ENCODE measurements around the gene LEMD3.

Gene LEMD3

DNA sequence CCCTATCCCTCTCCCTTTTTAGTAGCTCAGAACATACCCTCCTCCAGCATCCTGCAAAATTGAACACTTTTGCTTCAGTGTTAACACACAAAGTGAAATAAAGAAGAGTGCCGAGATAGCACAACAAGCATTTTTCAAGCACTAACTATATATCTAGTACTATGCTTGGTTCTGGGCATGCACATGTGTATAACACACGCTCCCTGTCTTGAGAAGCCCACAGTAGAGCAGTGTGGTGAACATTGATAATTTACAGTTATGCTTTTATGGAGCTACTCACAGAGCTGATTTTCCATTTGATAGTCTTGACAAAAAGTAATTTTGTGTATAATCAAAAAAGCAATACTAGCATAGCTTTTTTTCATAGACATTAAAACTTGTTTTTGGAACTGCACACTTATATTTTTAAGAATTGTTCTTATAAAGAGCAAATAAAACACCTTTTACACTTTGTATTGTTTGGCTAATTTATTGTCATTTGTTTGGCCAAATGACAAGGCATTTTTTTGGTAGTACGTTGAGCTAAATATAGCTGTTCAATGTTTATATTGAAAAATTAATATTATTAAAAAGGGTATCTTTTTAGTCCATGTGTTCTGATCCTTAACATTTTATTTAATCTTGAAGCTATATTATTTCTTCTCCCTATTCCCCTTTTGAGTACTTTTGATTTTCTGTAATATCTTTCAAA, 39.7 kb downstream of the LEMD3 start:
- DNase-seq (ENCODE audit: low read depth): no peak

DNA sequence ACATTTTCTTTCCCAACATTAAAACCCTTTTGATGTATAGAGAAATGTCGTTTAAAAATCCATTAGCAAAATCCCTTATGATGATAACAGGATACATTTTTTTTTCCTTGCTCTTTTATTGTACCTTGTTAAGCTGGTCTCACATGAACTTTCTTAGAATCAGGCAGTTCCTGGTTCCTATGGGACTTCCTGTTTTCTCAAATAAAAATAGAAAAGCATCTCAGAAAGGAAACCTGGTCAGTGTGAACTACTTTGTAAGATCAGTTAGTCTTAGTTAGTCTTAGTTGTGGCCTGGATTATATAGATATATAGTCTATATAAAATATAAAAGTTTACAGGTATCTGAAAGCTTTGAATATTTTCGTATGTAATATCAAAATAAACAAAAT, 40.3 kb downstream of the LEMD3 start:
- no peak for DNase-seq (ENCODE audit: low read depth)

DNA sequence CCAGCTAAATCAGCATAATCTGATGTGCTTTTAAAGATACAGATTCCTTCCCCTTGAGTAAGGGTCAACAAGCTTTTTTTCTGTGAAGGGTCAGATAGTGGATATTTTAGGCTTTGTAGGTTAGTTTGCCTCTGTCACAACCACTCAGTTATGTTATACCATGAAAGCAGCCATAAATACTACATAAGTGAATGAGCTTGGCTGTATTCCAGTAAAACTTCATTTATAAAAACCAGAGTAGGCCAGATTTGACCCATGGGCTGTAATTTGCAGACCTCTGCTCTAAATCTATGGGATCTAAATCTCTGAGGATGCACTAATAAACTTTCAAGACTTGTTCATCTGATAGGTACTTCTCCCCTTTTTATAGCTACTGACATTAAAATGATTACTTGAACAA, 47.7 kb downstream of the LEMD3 start:
- no peak for DNase-seq (ENCODE audit: low read depth)

DNA sequence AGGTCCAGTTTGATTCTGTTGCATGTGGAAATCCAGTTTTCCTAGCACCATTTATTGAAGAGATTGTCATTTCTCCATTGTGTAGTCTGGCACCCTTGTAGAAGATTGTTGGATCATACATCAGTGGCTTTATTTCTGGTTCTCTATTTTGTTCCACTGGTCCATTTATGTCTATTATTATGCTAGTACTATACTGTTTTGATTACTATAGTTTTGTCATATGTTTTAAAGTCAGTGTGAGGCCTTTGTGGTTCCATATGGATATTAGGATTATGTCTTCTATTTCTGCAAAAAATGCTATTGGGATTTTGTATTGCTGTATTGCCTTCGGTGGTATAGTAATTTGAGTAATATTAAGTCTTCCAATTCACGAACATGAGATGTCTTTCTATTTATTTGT, 51.4 kb downstream of the LEMD3 start:
- DNase-seq (ENCODE audit: low read depth): no peak

DNA sequence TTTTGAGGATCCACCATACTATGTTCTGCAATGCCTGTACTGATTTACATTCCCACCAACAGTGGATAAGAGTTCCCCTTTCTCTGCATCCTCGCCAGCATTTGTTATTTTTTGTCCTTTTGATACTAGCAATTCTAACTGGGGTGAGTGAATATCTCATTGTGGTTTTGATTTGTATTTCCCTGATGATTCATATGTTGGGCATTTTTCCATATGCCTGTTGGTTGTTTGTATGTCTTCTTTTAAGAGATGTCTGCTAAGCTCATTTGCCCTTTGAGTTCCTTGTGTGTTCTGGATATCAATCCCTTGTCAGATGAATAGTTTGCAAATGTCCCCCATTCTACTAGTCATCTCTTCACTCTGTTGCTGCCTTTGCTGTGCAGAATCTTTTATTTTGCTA, 60.1 kb downstream of the LEMD3 start:
- peak; percentile 88 for DNase-seq (ENCODE audit: low read depth)

DNA sequence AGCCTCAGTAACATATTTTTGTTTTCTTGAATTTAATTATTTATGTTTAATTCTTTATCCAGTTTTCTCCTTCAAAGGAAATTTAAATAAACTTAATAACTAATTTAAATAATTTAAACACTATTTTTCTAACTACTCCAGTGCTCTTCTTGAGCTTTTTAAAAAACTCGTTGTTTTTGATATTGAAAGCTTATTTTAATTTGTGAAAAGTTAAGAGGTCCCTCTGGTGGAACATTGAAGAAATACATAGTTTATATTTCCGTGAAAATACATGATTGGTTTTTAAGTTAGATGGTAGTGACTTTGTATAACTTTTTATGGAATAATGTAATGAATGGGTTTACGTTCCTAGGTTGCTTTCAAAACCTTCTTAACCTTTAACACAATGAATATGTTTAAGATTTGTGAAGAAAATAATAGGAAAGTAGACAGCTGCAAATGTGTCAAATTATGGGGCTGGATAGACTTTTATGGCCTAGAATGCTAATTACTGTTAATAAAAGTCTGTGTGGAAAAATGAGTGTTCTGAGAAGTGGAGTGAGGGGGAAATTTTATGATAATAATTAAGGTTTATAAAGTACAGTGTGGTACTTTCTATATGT, 63.2 kb downstream of the LEMD3 start:
- DNase-seq (ENCODE audit: low read depth): peak; percentile 58

DNA sequence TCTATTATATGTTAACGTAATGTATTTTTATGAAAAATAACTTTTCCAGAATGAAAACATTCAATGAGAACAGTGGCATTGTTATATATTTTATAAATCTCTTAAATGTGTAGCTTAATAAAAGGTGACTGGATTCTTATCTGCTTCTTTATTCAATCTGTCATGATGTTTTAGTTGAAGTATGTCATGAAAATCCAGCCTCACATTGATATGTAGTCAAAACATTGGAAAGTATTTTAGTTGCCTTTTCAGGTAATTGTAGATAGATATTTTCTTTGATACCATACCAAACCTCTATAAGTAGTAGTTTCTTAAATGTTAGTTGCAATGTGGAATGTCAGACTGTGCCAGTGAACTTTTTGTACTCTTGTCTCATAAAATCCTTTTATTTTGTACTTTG, 67.8 kb downstream of the LEMD3 start:
- no peak for DNase-seq (ENCODE audit: low read depth)

DNA sequence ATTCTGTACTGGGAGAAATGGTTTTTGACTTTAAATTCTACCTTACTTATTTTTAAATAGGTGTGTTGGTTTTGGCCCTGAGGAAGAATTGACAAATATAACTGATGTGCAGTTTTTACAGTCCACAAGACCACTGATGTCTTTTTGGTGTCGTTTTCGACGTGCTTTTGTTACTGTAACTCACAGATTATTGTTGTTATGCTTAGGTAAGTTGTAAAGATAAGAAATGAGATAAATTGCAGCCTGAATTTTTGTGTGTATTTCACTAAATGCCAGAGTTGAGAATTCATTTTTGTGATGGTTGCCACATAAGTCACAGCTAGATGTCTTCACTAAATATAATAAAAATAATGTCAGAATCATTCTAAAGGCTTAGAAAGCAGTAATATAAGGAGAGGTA, 69.2 kb downstream of the LEMD3 start:
- no peak for DNase-seq (ENCODE audit: low read depth)

DNA sequence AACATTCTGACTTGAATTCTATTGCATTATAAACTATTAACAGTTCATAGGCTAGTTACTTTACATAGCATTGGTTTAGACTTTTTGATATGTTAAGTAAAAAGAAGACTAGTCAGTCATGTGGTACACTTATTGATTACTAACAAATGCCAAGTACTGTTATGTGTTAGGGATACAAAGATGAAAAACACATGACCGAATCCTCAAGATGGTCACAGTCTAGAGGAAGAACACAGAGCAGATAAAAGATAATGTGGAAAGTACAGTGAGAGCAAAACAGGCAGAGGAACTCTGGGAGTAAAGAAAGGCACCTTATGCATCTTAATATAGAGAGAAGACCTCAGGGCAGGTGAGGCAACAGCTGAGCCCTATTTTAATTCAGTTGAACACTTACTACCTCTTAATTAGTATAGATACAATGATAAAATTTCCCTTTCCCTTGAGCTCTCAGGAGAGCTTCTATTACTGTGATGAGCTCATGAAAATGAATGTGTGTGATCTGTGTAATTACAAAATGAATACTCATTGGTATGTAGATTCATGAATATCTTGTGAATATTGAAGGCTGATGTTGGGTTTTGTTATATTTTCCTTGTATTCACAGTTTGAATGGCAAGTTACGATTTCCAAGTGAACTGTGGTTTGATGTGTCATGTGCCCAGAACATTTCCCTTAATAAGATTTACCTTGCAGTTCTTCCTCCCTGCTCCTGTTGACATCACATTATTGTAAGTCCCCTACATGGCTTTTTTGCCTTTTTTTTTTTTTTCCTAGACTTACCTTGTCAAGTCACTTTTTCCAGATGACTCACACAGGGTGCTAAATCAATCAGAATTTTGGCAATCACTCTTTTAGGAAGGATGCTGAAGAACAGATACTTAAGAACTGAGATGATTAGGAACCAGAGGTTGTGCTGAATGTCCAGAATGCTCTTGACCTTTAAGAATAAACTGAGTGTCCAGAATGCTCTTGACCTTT, 79.6 kb downstream of the LEMD3 start:
- DNase-seq (ENCODE audit: low read depth): no peak

DNA sequence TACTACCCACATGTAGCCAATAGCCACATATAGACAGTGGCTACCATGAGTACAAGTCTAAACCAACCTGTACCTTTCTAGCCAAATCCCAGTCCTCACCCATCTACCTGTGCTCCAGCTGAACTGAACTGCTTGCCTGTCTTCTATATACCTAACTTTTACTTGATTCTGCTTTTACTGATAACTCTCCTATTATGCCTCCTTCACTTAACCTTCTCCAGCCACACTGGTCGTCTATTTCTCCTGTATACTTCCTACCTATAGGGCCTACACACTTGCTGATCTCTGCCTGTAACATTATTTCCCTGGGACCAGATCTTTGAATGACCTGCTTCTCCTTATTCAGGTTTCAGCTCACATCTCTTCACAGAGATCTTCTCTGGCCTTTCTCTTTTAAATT, 83.1 kb downstream of the LEMD3 start:
- no peak for DNase-seq (ENCODE audit: low read depth)

DNA sequence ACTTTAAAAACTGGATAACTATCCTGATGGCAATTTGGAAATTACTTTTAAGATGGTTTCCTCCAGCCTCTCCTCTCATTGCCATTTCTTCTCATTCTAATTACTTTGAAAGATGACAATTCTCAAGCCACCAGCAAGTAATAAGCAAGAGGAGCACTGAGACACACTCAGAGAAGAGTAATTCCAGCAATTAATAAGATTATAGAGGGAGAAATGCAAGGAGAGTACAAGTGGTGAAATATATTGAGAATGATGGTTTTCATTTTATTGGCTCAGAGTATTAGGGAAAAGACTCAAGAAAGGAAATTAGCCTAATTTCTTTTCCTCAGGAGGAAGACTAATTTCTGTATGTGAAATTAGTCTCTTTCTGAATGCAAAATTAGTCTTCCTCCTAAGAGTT, 88.6 kb downstream of the LEMD3 start:
- no peak for DNase-seq (ENCODE audit: low read depth)

DNA sequence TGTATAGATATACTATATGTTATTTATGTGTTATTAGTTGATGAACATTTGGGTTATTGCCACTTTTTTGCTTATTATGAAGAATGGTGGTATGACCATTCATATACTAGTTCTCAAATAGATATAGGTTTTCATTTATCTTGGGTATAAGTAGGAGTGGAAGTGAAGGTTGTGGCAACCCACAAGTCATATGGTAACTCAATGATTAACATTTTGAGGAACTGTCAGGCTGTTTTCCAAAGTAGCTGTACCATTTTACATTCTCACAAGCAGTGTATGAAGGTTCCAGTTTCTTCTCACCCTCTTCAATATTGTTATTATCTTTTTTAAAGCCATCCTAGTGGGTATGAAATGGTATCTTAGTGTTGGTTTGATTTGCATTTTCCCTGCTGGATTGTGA, 90.1 kb downstream of the LEMD3 start:
- DNase-seq (ENCODE audit: low read depth): no peak

DNA sequence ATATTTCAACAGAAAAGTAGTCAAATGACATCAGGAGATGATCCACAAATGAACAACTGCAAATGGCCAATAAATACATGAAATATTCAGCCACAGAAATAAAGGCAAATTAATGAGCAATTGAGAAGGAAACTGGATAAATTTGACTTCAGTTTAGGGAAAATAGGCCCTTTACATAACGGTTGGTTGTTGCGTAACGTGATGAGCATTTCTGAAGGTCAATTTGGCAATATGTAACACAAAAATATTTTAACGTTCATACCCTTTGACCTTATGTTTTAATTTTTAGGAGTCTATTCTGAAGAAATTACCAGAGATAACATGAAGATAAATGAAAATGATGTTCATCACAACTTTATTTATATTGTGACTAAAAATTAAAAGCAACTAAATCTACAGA, 94.4 kb downstream of the LEMD3 start:
- no peak for DNase-seq (ENCODE audit: low read depth)

DNA sequence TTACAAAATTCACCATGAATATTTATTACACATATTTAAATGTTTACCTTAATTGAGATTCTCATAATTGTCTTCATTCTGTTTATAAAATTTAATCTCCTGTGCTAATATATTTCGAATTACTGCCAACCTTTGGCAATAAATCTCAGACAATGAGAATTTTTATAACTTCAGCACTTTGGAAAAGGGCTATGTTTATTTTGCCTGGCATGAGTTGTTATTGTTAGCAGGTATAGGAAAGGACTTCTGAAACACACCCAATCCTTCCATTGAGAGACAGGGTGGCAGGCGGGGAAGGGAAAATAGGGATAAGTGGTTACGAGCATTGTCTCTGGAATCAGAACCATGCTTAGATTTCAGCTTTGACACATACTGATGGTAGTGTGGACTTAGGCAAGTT, 97.0 kb downstream of the LEMD3 start:
- no peak for DNase-seq (ENCODE audit: low read depth)

DNA sequence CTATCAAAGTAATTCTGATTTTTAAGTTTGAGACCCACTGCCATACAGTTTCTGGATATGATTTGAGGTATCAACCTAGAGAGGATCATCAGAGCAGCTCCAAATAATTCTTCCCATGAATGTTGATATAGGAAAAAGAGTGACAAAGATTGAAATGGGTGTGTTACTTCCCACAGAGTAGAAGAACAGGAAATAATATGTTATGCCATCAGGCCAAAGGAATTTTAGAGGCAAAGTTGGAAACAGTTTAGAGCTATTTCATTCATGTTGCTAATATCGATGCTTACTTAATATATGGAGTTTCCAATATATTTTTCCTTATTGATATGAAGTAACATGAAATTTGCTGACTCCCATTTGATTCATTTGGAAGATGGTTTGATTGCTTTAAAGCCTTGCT, 100.2 kb downstream of the LEMD3 start:
- DNase-seq (ENCODE audit: low read depth): peak; percentile 45

DNA sequence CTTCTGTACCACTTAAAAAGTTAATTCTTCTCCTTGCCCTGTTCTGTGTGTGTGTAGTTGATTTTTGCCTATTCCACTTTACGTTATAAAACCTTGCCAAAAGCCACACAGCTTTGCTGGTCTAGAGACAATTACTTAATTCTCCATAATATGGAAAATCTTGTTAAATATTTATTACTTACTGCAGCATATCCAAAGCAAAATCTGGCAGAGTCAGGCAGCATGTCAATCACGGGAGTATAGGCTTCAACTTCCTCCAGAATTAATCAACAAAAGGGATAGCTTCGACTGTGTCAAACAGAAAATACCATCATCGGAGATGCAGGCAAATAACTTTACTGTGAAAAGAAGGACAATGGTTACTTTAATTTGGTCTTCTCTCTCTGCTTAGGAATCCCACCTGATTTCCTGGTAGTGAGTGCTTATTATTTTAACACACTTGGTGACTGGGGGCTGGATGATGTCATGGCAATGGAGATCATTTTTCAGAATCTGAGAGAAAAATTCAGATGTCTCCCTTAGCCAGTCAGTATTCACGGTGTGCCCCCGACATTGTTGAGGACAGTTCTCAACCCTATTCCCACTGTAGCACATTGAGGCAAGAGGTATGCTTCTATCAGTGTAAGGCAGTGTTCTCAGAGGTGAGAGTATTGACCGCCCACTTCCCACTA, 105.4 kb downstream of the LEMD3 start:
- DNase-seq (ENCODE audit: low read depth): no peak

DNA sequence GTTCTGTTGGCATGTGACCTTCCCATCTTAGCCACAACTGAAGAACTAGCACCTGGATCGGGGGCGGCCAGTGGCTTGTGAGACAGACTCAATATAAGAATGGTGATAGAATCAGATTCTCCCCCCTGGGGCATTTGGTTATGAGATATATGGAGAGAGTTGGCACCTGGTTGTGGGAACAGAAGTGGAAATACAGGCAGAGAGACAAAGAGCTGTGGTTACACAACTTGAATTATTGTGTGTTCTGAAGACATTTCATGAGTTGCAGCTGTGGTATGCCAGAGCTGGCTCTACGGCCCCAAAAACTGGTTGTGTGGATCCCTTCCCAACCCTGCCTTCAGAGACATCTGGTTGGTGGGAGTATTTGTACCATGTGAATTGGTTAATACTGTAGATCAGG, 106.2 kb downstream of the LEMD3 start:
- DNase-seq (ENCODE audit: low read depth): no peak

DNA sequence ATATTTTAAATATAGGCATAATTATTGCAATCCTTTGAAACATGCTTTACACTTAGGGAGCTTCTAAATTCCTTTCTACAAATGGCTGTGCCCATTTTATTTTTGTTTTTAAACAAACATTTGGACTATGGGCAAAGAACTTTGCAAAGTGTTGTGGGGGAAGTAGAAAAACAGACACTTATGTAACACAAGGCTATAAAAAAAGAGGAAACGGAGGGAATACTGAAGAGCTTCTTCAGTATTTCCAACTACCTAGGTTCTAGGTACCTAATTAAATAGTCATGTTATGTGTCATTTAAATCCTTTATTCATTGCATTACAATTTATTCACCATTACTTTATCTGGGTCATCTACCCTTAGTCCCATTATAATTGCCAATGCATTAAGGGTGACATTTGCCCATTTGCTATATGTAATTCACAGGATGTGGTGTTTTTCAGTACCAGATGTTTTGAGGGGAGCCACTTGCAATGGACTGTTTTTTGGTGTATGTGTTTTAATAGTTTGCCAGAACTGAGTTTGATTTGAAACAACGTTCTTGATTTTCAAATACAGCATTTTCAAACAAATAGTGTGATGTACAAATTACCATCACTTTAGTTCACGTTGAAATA, 107.6 kb downstream of the LEMD3 start:
- no peak for DNase-seq (ENCODE audit: low read depth)

DNA sequence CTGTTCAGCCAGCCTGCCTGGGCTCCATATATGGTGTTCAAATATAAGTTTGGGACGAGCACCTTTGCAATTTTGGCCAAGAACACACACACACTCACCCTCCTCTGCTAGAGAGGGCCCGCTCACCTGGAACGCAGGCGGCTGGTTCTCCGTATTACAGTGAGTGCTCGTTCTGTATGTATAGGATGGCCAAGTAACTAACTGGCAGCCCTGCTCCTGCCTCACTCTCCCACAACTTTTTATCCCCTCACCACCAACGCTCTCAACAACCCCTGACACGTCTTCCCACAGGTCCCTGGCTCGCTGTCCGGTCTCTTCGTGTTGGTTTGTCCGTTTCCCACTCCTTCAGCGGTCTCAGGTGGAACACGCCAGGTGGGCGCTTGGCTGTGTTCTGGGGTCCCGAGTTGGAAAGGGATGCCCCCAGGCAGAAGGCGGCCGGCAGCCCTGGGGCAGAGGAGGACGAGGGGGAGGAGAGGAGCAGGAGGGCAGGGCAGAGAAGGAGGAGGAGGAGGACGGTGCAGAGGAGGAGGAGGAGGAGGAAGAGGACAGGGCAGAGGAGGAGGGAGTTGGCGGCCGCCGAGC, 108.7 kb downstream of the LEMD3 start:
- no peak for DNase-seq (ENCODE audit: low read depth)

DNA sequence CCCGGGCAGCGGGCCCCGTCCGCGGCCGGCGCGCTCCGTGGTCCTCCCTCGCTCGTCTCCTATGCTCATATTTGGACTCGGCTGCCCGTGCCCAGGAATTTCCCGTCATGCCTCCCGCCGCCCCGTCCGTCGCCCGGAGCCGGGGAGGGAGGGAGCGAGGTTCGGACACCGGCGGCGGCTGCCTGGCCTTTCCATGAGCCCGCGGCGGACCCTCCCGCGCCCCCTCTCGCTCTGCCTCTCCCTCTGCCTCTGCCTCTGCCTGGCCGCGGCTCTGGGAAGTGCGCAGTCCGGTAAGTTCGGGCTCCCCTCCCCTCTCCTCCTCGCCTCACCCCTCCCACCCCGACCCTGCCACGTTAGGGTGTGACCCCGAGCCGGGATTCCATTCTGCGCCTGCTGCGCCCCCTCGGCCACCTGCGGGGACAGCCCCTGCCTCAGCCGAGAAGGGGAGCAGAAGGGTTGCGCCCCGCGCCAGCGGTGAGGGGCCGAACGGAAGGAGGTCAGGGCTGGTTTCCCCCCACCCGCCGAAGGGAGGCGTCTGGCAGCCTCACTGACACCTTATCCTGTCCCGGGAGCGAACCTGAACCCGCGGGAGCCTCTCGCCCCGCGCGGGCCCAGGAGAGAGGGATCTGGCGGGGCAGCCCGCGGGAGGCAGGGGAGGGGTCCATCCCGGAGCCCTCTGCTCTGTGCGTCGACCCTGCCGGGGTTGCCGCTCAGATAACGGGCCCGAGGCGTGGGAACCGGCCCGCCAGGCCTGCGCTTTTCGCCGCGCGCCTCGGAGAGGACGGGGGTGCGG, 109.4 kb downstream of the LEMD3 start, which contains the start of gene MSRB3:
TSS of gene MSRB3 (plus strand) at position 108 of the 793 bp plus-strand sequence. CDS start 29,897 bp downstream, outside the sequence.
- peak; percentile 83 for DNase-seq (ENCODE audit: low read depth)

Data from ELR (cell line).